HG02852 (cell line): ENCODE data around the gene GALNT9.

ENCODE experiments used
- ATAC-seq: cut with Tn5 transposase; IDR thresholded peaks from one replicate; pipeline ENCODE4 v1.9.1; 2021; ENCODE audit warnings: mild to moderate bottlenecking, moderate library complexity; ENCODE audit not compliant: unreplicated experiment

Gene GALNT9

GRCh38 chr12:132327336-132328171 is 1.8 kb downstream of the GALNT9 start:
- ATAC-seq = no peak

GRCh38 chr12:132326646-132327045 is 2.7 kb downstream of the GALNT9 start:
- no peak for ATAC-seq

- no peak for ATAC-seq
Measured at GRCh38 chr12:132325733-132326130, 3.7 kb downstream of the GALNT9 start.

GRCh38 chr12:132324841-132325732 is 4.3 kb downstream of the GALNT9 start:
- no peak for ATAC-seq

GRCh38 chr12:132324173-132324572 is 5.2 kb downstream of the GALNT9 start:
- ATAC-seq = no peak

- no peak for ATAC-seq
Measured at GRCh38 chr12:132323171-132324010, 6.0 kb downstream of the GALNT9 start.

GRCh38 chr12:132322206-132323132 is 6.9 kb downstream of the GALNT9 start:
- ATAC-seq = no peak

- ATAC-seq = no peak
Measured at GRCh38 chr12:132321321-132322118, 7.9 kb downstream of the GALNT9 start.

- no peak for ATAC-seq
Measured at GRCh38 chr12:132320767-132321211, 8.6 kb downstream of the GALNT9 start.

GRCh38 chr12:132319991-132320570 is 9.3 kb downstream of the GALNT9 start:
- ATAC-seq = no peak

- ATAC-seq = no peak
Measured at GRCh38 chr12:132319359-132319950, 9.9 kb downstream of the GALNT9 start.

- ATAC-seq = no peak
Measured at GRCh38 chr12:132318618-132319033, 10.8 kb downstream of the GALNT9 start.

- ATAC-seq = no peak
Measured at GRCh38 chr12:132318135-132318534, 11.3 kb downstream of the GALNT9 start.

- ATAC-seq = no peak
Measured at GRCh38 chr12:132317233-132317938, 12.0 kb downstream of the GALNT9 start.

- ATAC-seq = no peak
Measured at GRCh38 chr12:132316497-132317232, 12.7 kb downstream of the GALNT9 start.

- no peak for ATAC-seq
Measured at GRCh38 chr12:132315951-132316350, 13.4 kb downstream of the GALNT9 start.

- ATAC-seq = no peak
Measured at GRCh38 chr12:132315507-132315906, 13.9 kb downstream of the GALNT9 start.
